ENCODE measurements around the gene BMP6. TPM values are rescaled to one million over a fixed set of nuclear protein-coding genes. Genes with fewer than 3 reads are reported as not detected.

BMP6 gene
- total RNA-seq, 1 experiment from 2014 or later: 0.15 TPM

GRCh38 chr6:7798751-7799150 lies 72.9 kb downstream of the BMP6 start:
- Histone ChIP-seq H3K4me1 (ENCODE audit: insufficient read depth, low read length) (no peaks in the 10 kb centered on the region), H4K20me1 (ENCODE audit: low read length) (no peaks in the 10 kb centered on the region), H3K9me3 (ENCODE audit: low read length) (no peaks in the 10 kb centered on the region), H3F3A (ENCODE audit: low read length, unreplicated experiment) (no peaks in the 10 kb centered on the region), H3K27me3 (ENCODE audit: low read length) (peaks cover 50% of the 10 kb centered on the region), H3K79me2 (ENCODE audit: low read length) (no peaks in the 10 kb centered on the region), H3K27ac (ENCODE audit: low read length) (no peak overlapping the region), H3K9me2 (replicated peaks; ENCODE audit: low read length) (no peaks in the 10 kb centered on the region), H3K9ac (ENCODE audit: low read length) (no peak overlapping the region), H3K4me2 (ENCODE audit: low read length) (no peak overlapping the region), H3K4me3 (ENCODE audit: low read length) (no peak overlapping the region), H3K36me3 (ENCODE audit: low read depth, low read length) (no peaks in the 10 kb centered on the region), H2AFZ (ENCODE audit: low read length) (no peak overlapping the region)
- ChIA-PET POLR2A (ENCODE audit: unreplicated experiment) (no interaction called here), CTCF (interaction anchor here (0.6 kb wide), 1 partner anchor 129 kb away, joined by 4 read pairs; no protein-coding TSS in a partner anchor)
- ATAC-seq (no peak), DNase-seq (no peak)
- no peak for TF ChIP-seq EZH2 (IDR thresholded peaks at IDR 0.05; ENCODE audit: low read length, unreplicated experiment)
- no peak for TF ChIP-seq EZH2phosphoT487 (IDR thresholded peaks at IDR 0.05; ENCODE audit: borderline replicate concordance, low read length)
- TF ChIP-seq, protein P1, sequence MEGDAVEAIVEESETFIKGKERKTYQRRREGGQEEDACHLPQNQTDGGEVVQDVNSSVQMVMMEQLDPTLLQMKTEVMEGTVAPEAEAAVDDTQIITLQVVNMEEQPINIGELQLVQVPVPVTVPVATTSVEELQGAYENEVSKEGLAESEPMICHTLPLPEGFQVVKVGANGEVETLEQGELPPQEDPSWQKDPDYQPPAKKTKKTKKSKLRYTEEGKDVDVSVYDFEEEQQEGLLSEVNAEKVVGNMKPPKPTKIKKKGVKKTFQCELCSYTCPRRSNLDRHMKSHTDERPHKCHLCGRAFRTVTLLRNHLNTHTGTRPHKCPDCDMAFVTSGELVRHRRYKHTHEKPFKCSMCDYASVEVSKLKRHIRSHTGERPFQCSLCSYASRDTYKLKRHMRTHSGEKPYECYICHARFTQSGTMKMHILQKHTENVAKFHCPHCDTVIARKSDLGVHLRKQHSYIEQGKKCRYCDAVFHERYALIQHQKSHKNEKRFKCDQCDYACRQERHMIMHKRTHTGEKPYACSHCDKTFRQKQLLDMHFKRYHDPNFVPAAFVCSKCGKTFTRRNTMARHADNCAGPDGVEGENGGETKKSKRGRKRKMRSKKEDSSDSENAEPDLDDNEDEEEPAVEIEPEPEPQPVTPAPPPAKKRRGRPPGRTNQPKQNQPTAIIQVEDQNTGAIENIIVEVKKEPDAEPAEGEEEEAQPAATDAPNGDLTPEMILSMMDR (conservative IDR thresholded peaks at IDR 0.05; ENCODE audit: low read depth, low read length): no peak
- no TSS peak for BruUV-seq (replicated peaks)
- intact Hi-C loops (cut with micrococcal nuclease): no loop called here

GRCh38 chr6:7802662-7803061 lies 76.8 kb downstream of the BMP6 start:
- no peaks in the 10 kb centered on the region for H3K36me3 ChIP-seq (ENCODE audit: low read depth, low read length)
- H3K9me2 ChIP-seq (replicated peaks; ENCODE audit: low read length): no peaks in the 10 kb centered on the region
- no peak overlapping the region for H3K4me3 ChIP-seq (ENCODE audit: low read length)
- H3K4me1 ChIP-seq (ENCODE audit: insufficient read depth, low read length): no peaks in the 10 kb centered on the region
- DNase-seq (no peak), ATAC-seq (no peak)
- no TSS peak for BruUV-seq (replicated peaks)
- H3K27me3 ChIP-seq (ENCODE audit: low read length): peaks cover 54% of the 10 kb centered on the region
- POLR2A ChIA-PET (ENCODE audit: unreplicated experiment): no interaction called here
- CTCF ChIA-PET: no interaction called here
- intact Hi-C loops (cut with micrococcal nuclease): no loop called here
- no peaks in the 10 kb centered on the region for H4K20me1 ChIP-seq (ENCODE audit: low read length)
- H3F3A ChIP-seq (ENCODE audit: low read length, unreplicated experiment): no peaks in the 10 kb centered on the region
- no peak overlapping the region for H2AFZ ChIP-seq (ENCODE audit: low read length)
- no peak overlapping the region for H3K4me2 ChIP-seq (ENCODE audit: low read length)
- TF ChIP-seq EZH2phosphoT487 (IDR thresholded peaks at IDR 0.05; ENCODE audit: borderline replicate concordance, low read length) (no peak), EZH2 (IDR thresholded peaks at IDR 0.05; ENCODE audit: low read length, unreplicated experiment) (no peak)
- TF ChIP-seq, protein P1 (conservative IDR thresholded peaks at IDR 0.05; ENCODE audit: low read depth, low read length): no peak
- H3K79me2 ChIP-seq (ENCODE audit: low read length): no peaks in the 10 kb centered on the region
- H3K27ac ChIP-seq (ENCODE audit: low read length): no peak overlapping the region
- H3K9me3 ChIP-seq (ENCODE audit: low read length): no peaks in the 10 kb centered on the region
- no peak overlapping the region for H3K9ac ChIP-seq (ENCODE audit: low read length)

DNA sequence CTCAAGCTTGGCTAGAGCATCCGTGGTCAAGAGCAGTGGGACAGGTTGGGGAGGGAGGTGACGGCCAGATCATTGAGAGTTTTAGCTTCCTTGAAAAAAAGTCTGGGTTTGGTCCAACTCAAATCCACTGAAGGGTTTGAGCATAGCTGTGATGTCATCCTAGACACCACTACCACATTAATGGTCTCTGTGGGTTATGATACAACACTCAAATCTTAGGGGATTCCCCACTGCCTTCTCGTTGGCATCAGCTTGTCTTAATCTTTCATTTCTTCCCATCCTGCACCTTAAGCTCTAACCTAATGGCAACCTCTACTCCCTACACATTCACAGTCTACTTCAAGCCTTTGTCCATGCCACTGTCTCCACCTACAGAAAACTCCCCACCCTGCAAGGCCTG lies 77.3 kb downstream of the BMP6 start:
- no peak overlapping the region for H3K4me2 ChIP-seq (ENCODE audit: low read length)
- no peaks in the 10 kb centered on the region for H3F3A ChIP-seq (ENCODE audit: low read length, unreplicated experiment)
- intact Hi-C loops (cut with micrococcal nuclease): no loop called here
- ChIA-PET CTCF (no interaction called here), POLR2A (ENCODE audit: unreplicated experiment) (no interaction called here)
- H3K4me3 ChIP-seq (ENCODE audit: low read length): no peak overlapping the region
- ATAC-seq (no peak), DNase-seq (no peak)
- H2AFZ ChIP-seq (ENCODE audit: low read length): no peak overlapping the region
- H3K27ac ChIP-seq (ENCODE audit: low read length): no peak overlapping the region
- no peaks in the 10 kb centered on the region for H3K4me1 ChIP-seq (ENCODE audit: insufficient read depth, low read length)
- no peaks in the 10 kb centered on the region for H3K9me3 ChIP-seq (ENCODE audit: low read length)
- peaks cover 48% of the 10 kb centered on the region for H3K27me3 ChIP-seq (ENCODE audit: low read length)
- no peaks in the 10 kb centered on the region for H4K20me1 ChIP-seq (ENCODE audit: low read length)
- no TSS peak for BruUV-seq (replicated peaks)
- no peaks in the 10 kb centered on the region for H3K36me3 ChIP-seq (ENCODE audit: low read depth, low read length)
- no peaks in the 10 kb centered on the region for H3K9me2 ChIP-seq (replicated peaks; ENCODE audit: low read length)
- H3K9ac ChIP-seq (ENCODE audit: low read length): no peak overlapping the region
- TF ChIP-seq EZH2phosphoT487 (IDR thresholded peaks at IDR 0.05; ENCODE audit: borderline replicate concordance, low read length) (no peak), EZH2 (IDR thresholded peaks at IDR 0.05; ENCODE audit: low read length, unreplicated experiment) (no peak)
- TF ChIP-seq, protein P1 (conservative IDR thresholded peaks at IDR 0.05; ENCODE audit: low read depth, low read length): no peak
- H3K79me2 ChIP-seq (ENCODE audit: low read length): no peaks in the 10 kb centered on the region

Measured in PC-3 (cell line).